HL-60 (cell line): ENCODE results near the gene CTNNA2.

Experiments used
- CTCF ChIP-seq: IDR thresholded peaks from one replicate; pipeline ENCODE4 v1.5.1; 2011; ENCODE audit warnings: low read length, control low read depth, inconsistent platforms; ENCODE audit not compliant: insufficient read depth
- GABPA ChIP-seq: IDR thresholded peaks from 2 replicates; pipeline ENCODE4 v1.6.1; 2012; ENCODE audit warnings: low read depth
- POLR2AphosphoS5 ChIP-seq: IDR thresholded peaks from 2 replicates; pipeline ENCODE4 v1.6.1; 2012; ENCODE audit warnings: low read depth
- REST ChIP-seq: IDR thresholded peaks from 2 replicates; pipeline ENCODE4 v1.6.1; 2012; ENCODE audit warnings: low read depth; ENCODE audit not compliant: insufficient replicate concordance

- TF ChIP-seq POLR2AphosphoS5 (no peak), CTCF (no peak), REST (no peak), GABPA (no peak)
Observed at GRCh38 chr2:80519699-80520291, 1006.9 kb downstream of the CTNNA2 start.
